ENCODE results near the gene WWOX.

WWOX gene

GRCh38 chr16:78198288-78198687 is 98.8 kb downstream of the WWOX start:
- no peak for DNase-seq

DNA sequence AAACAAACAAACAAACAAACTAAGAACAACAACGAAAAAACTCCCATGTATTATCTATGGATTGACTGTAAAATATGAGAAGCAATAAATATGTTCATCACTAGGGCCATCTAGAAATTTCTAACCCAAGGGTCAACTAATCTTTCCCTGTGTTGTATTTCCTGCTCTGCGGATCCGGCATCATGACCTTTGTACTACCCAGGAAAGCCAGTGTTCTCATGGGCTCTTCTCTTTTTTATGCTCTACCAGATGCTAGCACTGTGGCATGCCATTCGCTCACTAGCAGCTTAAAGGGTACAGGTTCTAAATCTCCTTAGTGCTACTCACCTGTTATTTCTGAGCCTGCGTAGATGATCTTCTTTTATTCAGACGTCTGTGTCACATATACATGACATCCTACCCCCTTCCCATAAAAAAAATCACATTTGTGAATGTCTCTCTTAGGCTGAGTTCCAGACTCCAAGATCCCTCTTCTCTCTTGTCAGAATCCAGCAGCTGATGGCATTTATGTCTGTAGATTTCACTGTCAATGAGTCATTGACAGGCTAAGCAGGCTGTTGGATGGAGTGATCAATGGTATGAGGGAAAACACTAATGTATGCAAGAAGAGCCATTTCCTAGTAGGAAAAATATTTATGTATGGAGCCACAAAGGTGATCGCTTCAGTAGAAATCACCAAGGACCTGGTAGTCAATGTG is 100.0 kb downstream of the WWOX start:
- DNase-seq, result no peak

DNA sequence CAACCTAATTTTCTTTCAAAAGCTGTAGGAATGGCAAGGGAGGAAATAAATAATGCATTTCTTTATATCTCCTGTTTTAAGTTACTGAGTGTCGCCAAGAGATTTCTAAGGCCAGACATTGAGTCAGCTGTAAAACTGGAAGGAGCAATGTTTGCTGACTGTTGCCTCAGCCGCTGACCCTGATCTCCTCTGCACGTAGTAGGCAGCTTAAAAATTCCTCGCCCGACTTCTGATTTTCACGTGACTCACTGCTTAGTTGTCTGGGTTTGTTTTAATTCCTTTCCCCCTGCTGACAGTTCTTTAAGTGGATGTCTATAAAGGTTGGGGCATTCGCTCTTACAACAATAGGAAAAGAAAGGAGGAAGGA is 100.6 kb downstream of the WWOX start:
- DNase-seq, result no peak

DNA sequence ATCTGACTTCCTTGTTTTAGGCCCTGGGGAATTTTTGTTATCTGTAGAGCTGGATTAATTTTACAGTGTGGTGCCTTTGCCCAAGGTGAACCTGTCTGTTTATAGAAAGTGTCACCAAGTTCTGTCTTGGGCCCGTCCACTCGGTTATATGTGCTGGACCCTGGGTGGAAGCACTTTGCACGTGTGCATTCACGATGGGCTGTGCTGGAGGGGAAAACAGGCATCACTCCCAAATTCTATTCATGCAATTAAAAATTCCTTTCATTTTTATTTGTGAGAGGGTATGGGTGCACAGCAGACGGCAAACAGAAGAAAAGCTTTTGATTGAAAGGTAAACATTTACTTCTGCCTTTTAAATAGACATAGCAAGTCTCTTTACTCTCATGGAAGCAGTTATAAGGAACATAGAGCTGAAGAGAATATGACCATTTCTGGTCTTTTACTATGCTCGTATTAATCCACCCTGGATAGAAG is 101.2 kb downstream of the WWOX start:
- no peak for DNase-seq

DNA sequence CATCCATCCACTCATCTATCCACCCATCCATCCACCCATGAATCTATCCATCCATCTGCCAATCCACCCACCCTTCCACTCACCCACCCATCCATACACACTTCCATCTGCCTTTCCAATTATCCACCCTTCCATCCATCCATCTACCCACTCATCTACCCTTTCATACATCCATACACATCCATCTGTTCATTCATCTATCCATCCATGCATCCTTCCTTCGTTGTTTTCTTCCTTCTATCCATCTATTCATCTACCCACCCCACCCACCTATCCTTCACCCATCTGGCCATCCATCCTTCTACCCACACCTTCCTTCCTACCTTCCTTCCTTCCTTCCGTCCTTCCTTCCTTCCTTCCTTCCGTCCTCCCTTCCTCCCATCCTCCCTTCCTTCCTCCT is 106.1 kb downstream of the WWOX start:
- DNase-seq, result no peak

GRCh38 chr16:78206623-78207223 is 107.3 kb downstream of the WWOX start:
- DNase-seq, result no peak

DNA sequence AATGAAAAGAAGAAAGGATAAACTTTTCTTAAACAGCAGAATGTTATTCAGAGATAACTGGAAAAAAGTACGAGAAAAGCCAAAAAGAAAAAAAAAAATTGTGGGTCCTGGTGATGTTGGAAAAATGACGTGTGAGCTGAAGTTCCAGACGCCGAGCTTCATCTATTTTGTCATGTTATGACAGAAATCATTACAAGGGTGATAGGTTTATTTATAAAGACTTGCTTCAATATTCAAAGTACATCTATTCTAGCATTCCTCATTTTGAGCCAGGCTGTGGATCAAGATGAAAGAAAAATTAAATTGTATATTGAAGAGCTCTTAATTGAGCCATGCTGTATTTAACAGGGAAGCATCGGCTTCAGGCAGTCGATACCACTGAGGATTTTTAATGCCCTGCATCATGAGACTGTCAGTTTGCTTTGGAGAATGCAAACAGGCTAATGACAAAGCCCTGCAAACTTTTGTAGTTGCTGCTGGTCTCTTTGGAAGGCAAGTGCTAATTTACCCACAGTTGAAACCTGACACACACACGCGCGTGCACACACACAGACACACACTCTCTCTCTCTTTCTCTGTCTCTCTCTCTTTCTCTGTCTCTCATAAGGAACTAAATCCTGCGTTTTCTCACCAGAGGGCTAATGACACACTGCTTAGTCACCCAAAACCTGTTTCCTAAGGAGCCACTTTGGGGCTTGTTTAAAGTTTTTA is 110.7 kb downstream of the WWOX start:
- peak; percentile 12 for DNase-seq

GRCh38 chr16:78211020-78211599 is 111.7 kb downstream of the WWOX start:
- DNase-seq, result no peak

DNA sequence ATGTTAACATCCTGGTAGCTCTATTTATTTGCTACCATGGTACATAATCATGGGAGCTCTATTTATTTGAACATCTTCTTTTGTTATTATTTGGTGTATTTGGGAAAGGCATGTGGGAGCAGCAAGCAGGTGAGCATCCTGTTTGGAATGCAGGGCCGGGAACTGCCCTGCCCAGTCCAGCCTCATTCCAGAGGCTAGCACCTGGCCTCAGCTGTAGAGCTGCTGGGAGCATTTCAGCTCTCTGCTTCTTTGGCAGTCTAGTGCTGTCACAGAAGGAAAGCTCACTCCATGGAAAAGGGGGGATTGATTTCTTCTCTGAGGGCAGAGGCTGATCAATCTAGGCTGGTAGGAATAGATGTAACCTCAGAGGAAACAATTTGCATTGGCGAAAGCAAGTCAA is 112.5 kb downstream of the WWOX start:
- no peak for DNase-seq

DNA sequence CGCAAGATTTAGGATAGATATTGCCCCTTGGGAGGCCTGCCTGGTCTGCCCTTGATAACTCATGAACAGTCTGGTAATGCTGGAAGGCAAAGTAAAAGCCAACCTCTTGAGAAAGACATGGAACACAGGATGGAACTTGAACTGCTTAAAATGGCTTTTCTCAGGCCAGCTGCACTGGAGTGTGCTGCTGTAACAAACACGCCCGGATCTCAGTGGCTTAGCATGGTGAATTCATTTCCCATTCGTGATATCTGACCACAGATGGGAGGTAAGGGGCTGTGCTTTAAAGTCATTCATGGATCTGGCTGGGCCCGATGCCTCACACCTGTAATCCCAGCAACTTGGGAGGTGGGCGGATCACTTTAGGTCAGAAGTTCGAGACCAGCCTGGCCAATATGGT is 113.2 kb downstream of the WWOX start:
- DNase-seq, result no peak

DNA sequence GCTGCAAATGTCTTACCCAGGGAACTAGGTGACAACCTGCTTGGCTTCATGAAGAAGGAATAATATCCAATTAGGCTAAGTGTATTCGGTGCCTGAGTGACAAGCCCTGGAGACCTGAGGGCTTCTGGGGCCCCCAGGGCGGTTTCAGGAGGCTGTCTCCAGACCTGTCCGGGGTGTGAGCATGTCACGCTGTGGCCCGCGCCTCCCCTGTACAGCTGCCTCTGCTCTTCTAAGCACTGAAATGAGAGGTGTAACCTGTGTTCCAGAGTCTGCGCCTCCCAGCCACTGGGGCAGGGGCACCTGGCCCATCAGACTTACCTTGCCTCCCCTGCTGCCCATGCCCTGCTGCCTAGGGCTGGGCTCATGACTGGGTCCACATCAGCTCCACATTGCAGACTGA is 114.3 kb downstream of the WWOX start:
- no peak for DNase-seq

DNA sequence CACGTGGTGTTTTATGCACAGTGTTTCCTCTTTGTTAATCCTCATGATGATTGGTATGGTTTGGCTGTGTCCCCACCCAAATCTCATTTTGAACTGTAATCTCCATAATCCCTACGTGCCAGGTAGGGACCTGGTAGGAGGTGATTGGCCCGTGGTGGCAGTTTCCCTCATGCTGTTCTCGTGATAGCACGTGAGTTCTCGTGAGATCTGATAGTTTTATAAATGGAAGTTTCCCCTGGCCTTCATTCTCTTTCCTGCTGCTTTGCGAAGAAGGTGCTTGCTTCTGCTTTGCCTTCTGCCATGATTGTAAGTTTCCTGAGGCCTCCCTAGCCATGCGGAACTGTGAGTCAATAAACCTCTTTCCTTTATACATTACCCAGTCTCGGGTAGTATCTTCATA is 115.8 kb downstream of the WWOX start:
- no peak for DNase-seq

DNA sequence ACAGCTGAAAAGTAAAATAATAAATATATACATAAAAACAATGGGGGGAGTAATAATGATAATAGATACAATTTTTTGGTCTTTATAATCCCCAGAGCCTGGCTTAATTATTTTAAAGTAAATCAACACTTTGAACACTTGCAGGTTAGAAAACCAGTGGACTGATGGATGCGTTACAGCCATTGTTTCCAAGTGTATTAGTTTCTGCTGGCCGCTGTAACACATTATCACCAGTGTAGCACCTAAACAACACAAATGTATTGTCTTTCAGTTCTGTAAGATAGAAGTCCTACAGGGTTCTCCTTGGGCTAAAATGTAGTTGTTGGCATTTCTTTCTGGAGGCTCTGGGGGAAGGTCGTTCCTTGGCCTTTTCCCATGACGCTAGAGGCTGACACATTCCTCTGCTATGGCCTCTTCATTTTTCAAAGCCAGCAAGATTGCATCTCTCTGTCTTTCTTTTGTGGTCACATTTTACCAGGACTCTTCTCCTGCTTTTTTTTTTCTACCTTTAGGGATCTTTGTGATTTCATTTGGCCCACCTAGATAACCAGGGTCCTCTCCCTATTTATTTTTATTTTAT is 116.8 kb downstream of the WWOX start:
- DNase-seq, result no peak

DNA sequence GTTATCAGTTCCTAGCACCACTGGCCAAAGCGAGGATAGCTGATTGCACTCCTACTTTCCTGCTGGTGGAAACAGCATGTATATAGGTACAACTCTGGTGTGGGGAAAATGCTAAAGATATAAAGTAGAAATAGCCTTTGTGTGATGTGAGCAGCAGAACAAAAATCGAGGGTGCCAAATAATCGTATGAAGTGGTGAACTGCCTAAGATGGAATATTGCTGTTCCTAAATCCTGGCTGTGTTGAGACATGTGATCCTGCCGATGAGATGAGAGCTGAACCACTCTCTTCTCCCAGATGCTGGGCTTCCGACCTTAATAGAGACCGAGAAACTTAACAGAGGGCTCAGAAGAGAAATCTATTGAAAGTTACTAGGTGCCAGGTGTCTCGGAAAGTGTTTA is 117.8 kb downstream of the WWOX start:
- DNase-seq, result no peak

DNA sequence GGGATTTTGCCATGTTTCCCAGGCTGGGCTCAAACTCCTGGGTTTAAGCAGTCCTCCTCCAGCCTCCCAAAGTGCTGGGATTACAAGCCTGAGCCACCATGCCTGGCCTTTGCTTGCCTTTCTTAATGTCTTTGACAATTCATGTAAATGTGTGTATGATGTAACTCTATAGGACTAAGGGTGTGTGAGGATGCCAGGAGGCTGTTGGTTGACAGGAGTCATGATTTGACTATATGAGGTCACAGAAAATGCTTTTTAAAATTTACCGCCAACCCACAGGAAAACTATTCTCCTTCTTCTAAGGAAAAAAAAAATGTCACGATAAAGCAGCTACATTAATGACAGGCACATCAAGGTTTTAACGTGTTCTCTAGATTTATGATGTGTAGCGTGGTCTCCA is 118.8 kb downstream of the WWOX start:
- no peak for DNase-seq

GRCh38 chr16:78218856-78219651 is 119.6 kb downstream of the WWOX start:
- no peak for DNase-seq

DNA sequence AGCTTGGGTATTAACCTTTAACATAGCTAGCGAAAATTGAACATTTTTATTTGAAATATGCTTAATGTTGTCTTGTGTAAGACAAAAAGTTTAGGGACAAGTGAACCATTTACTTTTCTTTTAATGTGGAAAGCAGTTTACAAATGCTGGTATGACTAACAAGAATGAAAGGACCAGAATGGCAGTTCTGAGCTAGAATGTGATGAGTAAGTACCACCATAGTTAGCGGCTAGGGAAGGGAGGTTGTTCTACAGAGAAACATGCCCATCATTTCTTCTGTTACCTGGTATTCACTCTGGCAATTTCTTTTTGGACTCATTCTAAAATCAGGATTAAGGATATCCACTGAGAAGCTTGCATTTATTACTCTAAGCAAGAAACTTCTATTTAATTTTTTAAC is 121.1 kb downstream of the WWOX start:
- DNase-seq, result no peak

- DNase-seq, result no peak
Measured at GRCh38 chr16:78221892-78222291, 122.4 kb downstream of the WWOX start.

- no peak for DNase-seq
Measured at GRCh38 chr16:78224342-78224741, 124.9 kb downstream of the WWOX start.

- no peak for DNase-seq
Measured at GRCh38 chr16:78225919-78226318, 126.5 kb downstream of the WWOX start.

- DNase-seq, result no peak
Measured at GRCh38 chr16:78227855-78228254, 128.4 kb downstream of the WWOX start.

GRCh38 chr16:78228704-78229103 is 129.2 kb downstream of the WWOX start:
- DNase-seq, result no peak
